ENCODE data around the gene NDUFA7.

DNA sequence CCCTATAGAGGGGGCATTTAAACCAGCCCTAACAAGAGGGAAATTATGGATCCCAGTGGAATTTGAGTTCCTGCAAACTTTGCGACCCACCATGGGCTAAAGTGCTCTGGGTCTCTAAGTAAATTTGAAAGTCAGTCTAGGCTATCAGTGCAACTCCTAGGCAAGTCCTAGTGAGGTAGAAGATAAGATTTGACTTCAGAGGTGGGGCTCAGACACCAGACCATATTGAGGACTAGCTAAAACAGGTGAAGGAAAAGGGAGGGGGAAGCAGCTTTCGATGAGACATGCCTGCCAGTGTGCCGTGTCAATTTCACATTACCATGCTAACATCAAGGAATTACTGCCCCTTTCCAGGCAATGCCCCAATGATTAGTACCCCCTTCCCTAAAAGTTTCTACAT is 51.5 kb downstream of the NDUFA7 start:
- TF ChIP-seq, protein P1, sequence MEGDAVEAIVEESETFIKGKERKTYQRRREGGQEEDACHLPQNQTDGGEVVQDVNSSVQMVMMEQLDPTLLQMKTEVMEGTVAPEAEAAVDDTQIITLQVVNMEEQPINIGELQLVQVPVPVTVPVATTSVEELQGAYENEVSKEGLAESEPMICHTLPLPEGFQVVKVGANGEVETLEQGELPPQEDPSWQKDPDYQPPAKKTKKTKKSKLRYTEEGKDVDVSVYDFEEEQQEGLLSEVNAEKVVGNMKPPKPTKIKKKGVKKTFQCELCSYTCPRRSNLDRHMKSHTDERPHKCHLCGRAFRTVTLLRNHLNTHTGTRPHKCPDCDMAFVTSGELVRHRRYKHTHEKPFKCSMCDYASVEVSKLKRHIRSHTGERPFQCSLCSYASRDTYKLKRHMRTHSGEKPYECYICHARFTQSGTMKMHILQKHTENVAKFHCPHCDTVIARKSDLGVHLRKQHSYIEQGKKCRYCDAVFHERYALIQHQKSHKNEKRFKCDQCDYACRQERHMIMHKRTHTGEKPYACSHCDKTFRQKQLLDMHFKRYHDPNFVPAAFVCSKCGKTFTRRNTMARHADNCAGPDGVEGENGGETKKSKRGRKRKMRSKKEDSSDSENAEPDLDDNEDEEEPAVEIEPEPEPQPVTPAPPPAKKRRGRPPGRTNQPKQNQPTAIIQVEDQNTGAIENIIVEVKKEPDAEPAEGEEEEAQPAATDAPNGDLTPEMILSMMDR (IDR thresholded peaks at IDR 0.05), result no peak
- TF ChIP-seq POLR2A (IDR thresholded peaks at IDR 0.05) (no peak), POLR2AphosphoS5 (IDR thresholded peaks at IDR 0.05) (no peak), EP300 (IDR thresholded peaks at IDR 0.05; ENCODE audit: low read depth) (no peak)
